HEK293 (cell line): ENCODE measurements around the gene GOLGA8H.
"Not testable (repeated sequence)": the region's sequence is repeated elsewhere in the genome, so short reads cannot be mapped to it uniquely, and the experiment has no call there.

Experiments
- CTCF ChIA-PET: fragments of 350-600 bp; formaldehyde crosslinking; extraction: SDS; loops from one replicate; lab custom pipeline; 2021; ENCODE audit warnings: antibody characterized with exemption; lab: Yijun Ruan, JAX
- POLR2A ChIA-PET: fragments of 300-600 bp; formaldehyde crosslinking; extraction: SDS; loops from one replicate; lab custom pipeline; 2020; ENCODE audit warnings: antibody characterized with exemption, inconsistent platforms; lab: Yijun Ruan, JAX
- H3K27ac ChIP-seq: fragments of 200-500 bp; sonication (Bioruptor generic); 2 replicates; pipeline ENCODE4 v1.5.1; 2014; ENCODE audit warnings: low read depth, low read length, control low read depth, inconsistent platforms; ENCODE audit errors: extremely low read depth
- H3K36me3 ChIP-seq, 2 experiments: fragments of 200-500 bp in 1 of 2; sonication (Bioruptor generic) in 1 of 2; 1 replicate in 1 of 2; 2 replicates in 1 of 2; pipeline ENCODE4 v1.5.1; 2014 to 2017; ENCODE audit warnings: inconsistent platforms in 2 of 2, low read length in 2 of 2; ENCODE audit not compliant: control insufficient read depth in 2 of 2, insufficient read depth in 1 of 2
- H3K4me1 ChIP-seq: fragments of 200-500 bp; sonication (Bioruptor generic); 2 replicates; pipeline ENCODE4 v1.5.1; 2014; ENCODE audit warnings: mild to moderate bottlenecking, low read length, inconsistent platforms; ENCODE audit not compliant: control insufficient read depth, insufficient read depth
- H3K4me3 ChIP-seq: 2 replicates; pipeline ENCODE4 v1.5.1; 2011; ENCODE audit warnings: low read depth, mild to moderate bottlenecking, control low read depth, low read length, moderate library complexity
- H3K9me3 ChIP-seq: fragments of 200-500 bp; sonication (Bioruptor generic); 2 replicates; pipeline ENCODE4 v1.5.1; 2014; ENCODE audit warnings: low read depth, low read length, inconsistent platforms; ENCODE audit not compliant: control insufficient read depth, insufficient read depth
- EGR2 ChIP-seq: fragments of 450-650 bp; formaldehyde crosslinking; IDR thresholded peaks from 2 replicates; pipeline ENCODE4 v1.5.1; 2016; ENCODE audit warnings: low read depth, missing biosample characterization, missing genetic modification characterization
- GLIS2 ChIP-seq: fragments of 450-650 bp; formaldehyde crosslinking; IDR thresholded peaks from 2 replicates; pipeline ENCODE4 v1.5.1; 2016; ENCODE audit warnings: missing biosample characterization, missing genetic modification characterization
- KLF9 ChIP-seq: fragments of 450-650 bp; formaldehyde crosslinking; IDR thresholded peaks from 2 replicates; pipeline ENCODE4 v1.5.1; 2016; ENCODE audit warnings: missing biosample characterization, missing genetic modification characterization, low read depth
- SP2 ChIP-seq: fragments of 450-650 bp; formaldehyde crosslinking; IDR thresholded peaks from 2 replicates; pipeline ENCODE4 v1.5.1; 2016; ENCODE audit warnings: missing biosample characterization, missing genetic modification characterization
- ZBTB17 ChIP-seq: fragments of 450-650 bp; formaldehyde crosslinking; IDR thresholded peaks from 2 replicates; pipeline ENCODE4 v1.5.1; 2016; ENCODE audit warnings: missing biosample characterization, missing genetic modification characterization
- ZBTB20 ChIP-seq: fragments of 450-650 bp; formaldehyde crosslinking; IDR thresholded peaks from 2 replicates; pipeline ENCODE4 v1.5.1; 2016; ENCODE audit warnings: missing biosample characterization, missing genetic modification characterization
- ZBTB26 ChIP-seq: fragments of 450-650 bp; formaldehyde crosslinking; optimal IDR thresholded peaks from 2 replicates; pipeline ENCODE3; 2016; ENCODE audit warnings: missing biosample characterization, mild to moderate bottlenecking, missing genetic modification characterization
- ZBTB8A ChIP-seq: fragments of 450-650 bp; formaldehyde crosslinking; IDR thresholded peaks from 2 replicates; pipeline ENCODE4 v1.5.1; 2016; ENCODE audit warnings: missing biosample characterization, missing genetic modification characterization
- ZFP69B ChIP-seq: fragments of 450-650 bp; formaldehyde crosslinking; IDR thresholded peaks from 2 replicates; pipeline ENCODE4 v1.5.1; 2016; ENCODE audit warnings: missing biosample characterization, missing genetic modification characterization
- ZNF341 ChIP-seq: fragments of 450-650 bp; formaldehyde crosslinking; IDR thresholded peaks from 2 replicates; pipeline ENCODE4; 2016; ENCODE audit warnings: low read depth, missing biosample characterization, missing genetic modification characterization
- ZNF394 ChIP-seq: fragments of 450-650 bp; formaldehyde crosslinking; IDR thresholded peaks from 2 replicates; pipeline ENCODE4 v1.5.1; 2016; ENCODE audit warnings: missing biosample characterization, missing genetic modification characterization, mild to moderate bottlenecking, moderate library complexity, borderline replicate concordance
- ZNF398 ChIP-seq: fragments of 450-650 bp; formaldehyde crosslinking; IDR thresholded peaks from 2 replicates; pipeline ENCODE4 v1.5.1; 2017; ENCODE audit warnings: missing biosample characterization, missing genetic modification characterization
- ZNF501 ChIP-seq: fragments of 450-650 bp; formaldehyde crosslinking; IDR thresholded peaks from 2 replicates; pipeline ENCODE4 v1.5.1; 2016; ENCODE audit warnings: missing biosample characterization, missing genetic modification characterization
- ZSCAN30 ChIP-seq: fragments of 450-650 bp; IDR thresholded peaks from 2 replicates; pipeline ENCODE4 v1.5.1; 2018; ENCODE audit warnings: missing biosample characterization, mild to moderate bottlenecking, missing genetic modification characterization, moderate library complexity
- TF ChIP-seq, protein P1 (sequence below): fragments of 450-650 bp; formaldehyde crosslinking; IDR thresholded peaks from 2 replicates; pipeline ENCODE4 v1.5.1; 2016; ENCODE audit warnings: missing biosample characterization, missing genetic modification characterization
- TF ChIP-seq, protein P2 (sequence below): fragments of 450-650 bp; formaldehyde crosslinking; IDR thresholded peaks from 2 replicates; pipeline ENCODE4 v1.5.1; 2016; ENCODE audit warnings: missing biosample characterization, missing genetic modification characterization
- TF ChIP-seq, protein P3 (sequence below): fragments of 450-650 bp; formaldehyde crosslinking; IDR thresholded peaks from 2 replicates; pipeline ENCODE4 v1.5.1; 2016; ENCODE audit warnings: missing biosample characterization, missing genetic modification characterization

GOLGA8H gene

GRCh38 chr15:30625436-30626193, 21.8 kb downstream of the GOLGA8H start, which contains the start of gene ARHGAP11B (continued):
- peak; percentile 16; the same call in 1 of the 2 replicates for TF ChIP-seq ZNF398
- peak; percentile 81 for TF ChIP-seq ZSCAN30 (tag by site-specific recombination)
- TF ChIP-seq SP2 (tag by site-specific recombination) = peak; percentile 54
- TF ChIP-seq, protein P1, sequence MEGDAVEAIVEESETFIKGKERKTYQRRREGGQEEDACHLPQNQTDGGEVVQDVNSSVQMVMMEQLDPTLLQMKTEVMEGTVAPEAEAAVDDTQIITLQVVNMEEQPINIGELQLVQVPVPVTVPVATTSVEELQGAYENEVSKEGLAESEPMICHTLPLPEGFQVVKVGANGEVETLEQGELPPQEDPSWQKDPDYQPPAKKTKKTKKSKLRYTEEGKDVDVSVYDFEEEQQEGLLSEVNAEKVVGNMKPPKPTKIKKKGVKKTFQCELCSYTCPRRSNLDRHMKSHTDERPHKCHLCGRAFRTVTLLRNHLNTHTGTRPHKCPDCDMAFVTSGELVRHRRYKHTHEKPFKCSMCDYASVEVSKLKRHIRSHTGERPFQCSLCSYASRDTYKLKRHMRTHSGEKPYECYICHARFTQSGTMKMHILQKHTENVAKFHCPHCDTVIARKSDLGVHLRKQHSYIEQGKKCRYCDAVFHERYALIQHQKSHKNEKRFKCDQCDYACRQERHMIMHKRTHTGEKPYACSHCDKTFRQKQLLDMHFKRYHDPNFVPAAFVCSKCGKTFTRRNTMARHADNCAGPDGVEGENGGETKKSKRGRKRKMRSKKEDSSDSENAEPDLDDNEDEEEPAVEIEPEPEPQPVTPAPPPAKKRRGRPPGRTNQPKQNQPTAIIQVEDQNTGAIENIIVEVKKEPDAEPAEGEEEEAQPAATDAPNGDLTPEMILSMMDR (tag by site-specific recombination) = peak; percentile 59; the same call in 1 of the 2 replicates
- peak; percentile 39 for TF ChIP-seq ZBTB26 (tag by site-specific recombination)
- TF ChIP-seq ZBTB17 (tag by site-specific recombination) = peak; percentile 63
- peak; percentile 97 for TF ChIP-seq GLIS2 (tag by site-specific recombination)
- TF ChIP-seq KLF9 = peak; percentile 38; the same call in 1 of the 2 replicates
- TF ChIP-seq, protein P2, sequence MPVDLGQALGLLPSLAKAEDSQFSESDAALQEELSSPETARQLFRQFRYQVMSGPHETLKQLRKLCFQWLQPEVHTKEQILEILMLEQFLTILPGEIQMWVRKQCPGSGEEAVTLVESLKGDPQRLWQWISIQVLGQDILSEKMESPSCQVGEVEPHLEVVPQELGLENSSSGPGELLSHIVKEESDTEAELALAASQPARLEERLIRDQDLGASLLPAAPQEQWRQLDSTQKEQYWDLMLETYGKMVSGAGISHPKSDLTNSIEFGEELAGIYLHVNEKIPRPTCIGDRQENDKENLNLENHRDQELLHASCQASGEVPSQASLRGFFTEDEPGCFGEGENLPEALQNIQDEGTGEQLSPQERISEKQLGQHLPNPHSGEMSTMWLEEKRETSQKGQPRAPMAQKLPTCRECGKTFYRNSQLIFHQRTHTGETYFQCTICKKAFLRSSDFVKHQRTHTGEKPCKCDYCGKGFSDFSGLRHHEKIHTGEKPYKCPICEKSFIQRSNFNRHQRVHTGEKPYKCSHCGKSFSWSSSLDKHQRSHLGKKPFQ (tag by site-specific recombination) = peak; percentile 31; the same call in 1 of the 2 replicates
- peak; percentile 64 for TF ChIP-seq EGR2 (tag by site-specific recombination)

GRCh38 chr15:30626194-30626565, 22.4 kb downstream of the GOLGA8H start:
- H3K4me1 ChIP-seq, H3K36me3 ChIP-seq, CTCF ChIA-PET, H3K9me3 ChIP-seq: not testable (repeated sequence)
- POLR2A ChIA-PET = interaction anchor here (0.6 to 1.1 kb wide), 3 partner anchors 1987 to 1991 kb away, joined by 3 to 14 read pairs (median 5); partner anchors contain the start of gene ARHGAP11A
- TF ChIP-seq ZNF501 (tag by site-specific recombination) (peak; percentile 64; the same call in 1 of the 2 replicates), ZBTB26 (tag by site-specific recombination) (peak; percentile 26), ZNF341 (0 out of 2 replicates have a peak, but pooled peaks have one; percentile 22), ZBTB20 (0 out of 2 replicates have a peak, but pooled peaks have one; percentile 21), ZFP69B (tag by site-specific recombination) (0 out of 2 replicates have a peak, but pooled peaks have one; percentile 6), ZBTB8A (tag by site-specific recombination) (peak; percentile 55; the same call in 1 of the 2 replicates), ZNF394 (tag by site-specific recombination) (peak; percentile 19; the same call in 1 of the 2 replicates)
- TF ChIP-seq, protein P3, sequence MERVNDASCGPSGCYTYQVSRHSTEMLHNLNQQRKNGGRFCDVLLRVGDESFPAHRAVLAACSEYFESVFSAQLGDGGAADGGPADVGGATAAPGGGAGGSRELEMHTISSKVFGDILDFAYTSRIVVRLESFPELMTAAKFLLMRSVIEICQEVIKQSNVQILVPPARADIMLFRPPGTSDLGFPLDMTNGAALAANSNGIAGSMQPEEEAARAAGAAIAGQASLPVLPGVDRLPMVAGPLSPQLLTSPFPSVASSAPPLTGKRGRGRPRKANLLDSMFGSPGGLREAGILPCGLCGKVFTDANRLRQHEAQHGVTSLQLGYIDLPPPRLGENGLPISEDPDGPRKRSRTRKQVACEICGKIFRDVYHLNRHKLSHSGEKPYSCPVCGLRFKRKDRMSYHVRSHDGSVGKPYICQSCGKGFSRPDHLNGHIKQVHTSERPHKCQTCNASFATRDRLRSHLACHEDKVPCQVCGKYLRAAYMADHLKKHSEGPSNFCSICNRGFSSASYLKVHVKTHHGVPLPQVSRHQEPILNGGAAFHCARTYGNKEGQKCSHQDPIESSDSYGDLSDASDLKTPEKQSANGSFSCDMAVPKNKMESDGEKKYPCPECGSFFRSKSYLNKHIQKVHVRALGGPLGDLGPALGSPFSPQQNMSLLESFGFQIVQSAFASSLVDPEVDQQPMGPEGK = 0 out of 2 replicates have a peak, but pooled peaks have one; percentile 8
- Histone ChIP-seq H3K27ac (peak overlapping the region; percentile 68), H3K4me3 (peak overlapping the region; percentile 70)
